ENCODE measurements around the gene RAB3GAP1.

Gene RAB3GAP1

GRCh38 chr2:135021618-135022017 is 30.5 kb upstream of the RAB3GAP1 start:
- TF ChIP-seq, protein P1, sequence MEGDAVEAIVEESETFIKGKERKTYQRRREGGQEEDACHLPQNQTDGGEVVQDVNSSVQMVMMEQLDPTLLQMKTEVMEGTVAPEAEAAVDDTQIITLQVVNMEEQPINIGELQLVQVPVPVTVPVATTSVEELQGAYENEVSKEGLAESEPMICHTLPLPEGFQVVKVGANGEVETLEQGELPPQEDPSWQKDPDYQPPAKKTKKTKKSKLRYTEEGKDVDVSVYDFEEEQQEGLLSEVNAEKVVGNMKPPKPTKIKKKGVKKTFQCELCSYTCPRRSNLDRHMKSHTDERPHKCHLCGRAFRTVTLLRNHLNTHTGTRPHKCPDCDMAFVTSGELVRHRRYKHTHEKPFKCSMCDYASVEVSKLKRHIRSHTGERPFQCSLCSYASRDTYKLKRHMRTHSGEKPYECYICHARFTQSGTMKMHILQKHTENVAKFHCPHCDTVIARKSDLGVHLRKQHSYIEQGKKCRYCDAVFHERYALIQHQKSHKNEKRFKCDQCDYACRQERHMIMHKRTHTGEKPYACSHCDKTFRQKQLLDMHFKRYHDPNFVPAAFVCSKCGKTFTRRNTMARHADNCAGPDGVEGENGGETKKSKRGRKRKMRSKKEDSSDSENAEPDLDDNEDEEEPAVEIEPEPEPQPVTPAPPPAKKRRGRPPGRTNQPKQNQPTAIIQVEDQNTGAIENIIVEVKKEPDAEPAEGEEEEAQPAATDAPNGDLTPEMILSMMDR (IDR thresholded peaks at IDR 0.05) = no peak

DNA sequence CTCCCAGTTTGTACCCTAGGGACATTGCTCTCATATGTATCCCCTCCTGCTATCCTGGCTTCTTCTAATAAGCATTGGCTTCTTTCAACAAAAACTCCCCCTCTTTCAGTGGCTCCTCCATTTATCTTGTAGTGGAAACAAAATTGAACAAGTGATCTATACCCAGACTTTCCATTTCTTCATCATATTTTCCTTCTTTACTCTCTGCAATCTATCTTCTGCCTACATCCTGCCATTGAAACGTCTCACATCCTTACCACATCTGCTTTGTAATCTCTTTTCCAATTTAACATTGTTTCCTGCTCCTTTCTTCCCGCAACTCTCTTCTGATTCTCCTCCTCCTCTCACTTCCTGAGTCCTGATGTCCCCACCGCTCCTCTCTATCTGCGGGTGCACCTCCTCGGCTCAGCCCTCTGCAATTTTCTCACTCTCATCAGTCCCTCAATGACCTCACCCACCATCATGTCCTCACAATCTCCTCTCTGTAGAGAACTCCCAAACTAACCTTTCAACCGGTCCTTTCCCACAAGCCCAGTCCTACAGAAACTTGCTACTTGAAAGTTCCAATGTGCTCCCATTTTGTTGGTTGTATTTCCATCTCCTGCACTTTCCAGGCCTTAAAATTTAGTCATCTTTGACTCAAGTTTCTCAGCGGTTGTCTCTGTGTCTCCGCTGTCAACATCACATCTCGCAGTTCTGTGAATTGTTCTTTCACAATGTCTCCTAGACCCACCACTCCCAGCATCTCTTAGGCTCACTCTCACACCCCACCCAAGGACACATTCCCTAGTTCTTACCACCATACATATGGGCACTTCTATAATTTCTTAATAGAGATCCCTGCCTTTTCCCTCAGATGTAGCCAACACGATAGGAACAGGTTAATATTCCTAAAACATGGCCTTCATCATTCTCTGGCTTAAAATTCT is 28.9 kb upstream of the RAB3GAP1 start:
- TF ChIP-seq, protein P1 (IDR thresholded peaks at IDR 0.05) = no peak

GRCh38 chr2:135023886-135024485 is 28.1 kb upstream of the RAB3GAP1 start:
- TF ChIP-seq, protein P1 (IDR thresholded peaks at IDR 0.05) = no peak

GRCh38 chr2:135029481-135030134 is 22.5 kb upstream of the RAB3GAP1 start:
- TF ChIP-seq, protein P1 (IDR thresholded peaks at IDR 0.05) = no peak

DNA sequence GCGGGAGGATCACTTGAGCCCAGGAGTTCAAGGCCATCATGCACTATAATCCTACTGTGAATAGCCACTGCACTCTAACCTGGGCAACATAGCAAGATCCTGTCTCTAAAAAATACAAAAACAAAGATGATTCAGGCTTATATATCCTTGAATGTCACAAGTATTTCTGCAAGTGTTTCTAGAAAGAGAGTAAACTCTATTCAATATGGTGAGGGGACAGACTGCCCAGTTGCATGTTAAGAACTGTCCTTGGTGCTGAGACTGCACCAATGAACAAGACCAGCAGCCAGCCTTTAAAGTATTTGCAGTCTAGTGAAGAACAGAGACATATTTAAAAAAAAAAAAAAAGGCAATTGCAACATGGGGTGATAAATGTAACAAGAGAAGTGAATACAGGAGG is 21.3 kb upstream of the RAB3GAP1 start:
- TF ChIP-seq, protein P1 (IDR thresholded peaks at IDR 0.05) = no peak

- TF ChIP-seq, protein P1 (IDR thresholded peaks at IDR 0.05) = no peak
Measured at GRCh38 chr2:135037831-135038230, 14.3 kb upstream of the RAB3GAP1 start.

DNA sequence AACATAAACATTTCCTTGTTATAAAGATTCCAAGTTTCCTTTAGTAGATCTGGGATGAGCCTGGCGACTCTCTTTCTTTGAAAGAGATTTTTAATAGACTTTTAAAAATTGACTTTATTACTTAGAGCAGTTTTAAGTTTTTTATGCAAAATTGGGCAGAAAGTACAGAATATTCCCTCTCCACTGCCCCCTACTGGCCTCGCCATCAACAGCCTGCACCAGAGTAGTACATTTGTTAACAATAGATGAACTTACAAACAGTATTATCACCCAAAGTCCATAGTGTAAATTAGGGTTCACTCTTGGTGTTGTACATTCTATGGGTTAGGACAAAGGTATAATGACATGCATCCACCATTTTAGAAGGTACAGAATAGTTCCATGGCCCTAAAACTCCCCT is 8.7 kb upstream of the RAB3GAP1 start:
- TF ChIP-seq, protein P1 (IDR thresholded peaks at IDR 0.05) = peak; percentile 64
